Measurements from ENCODE around the gene GPR137B.

GRCh38 chr1:236155399-236155767 lies 13.0 kb downstream of the GPR137B start:
- TF ChIP-seq EP300 (IDR thresholded peaks at IDR 0.05; ENCODE audit: low read length) (no peak), ZBTB11 (CRISPR knock-in tag; IDR thresholded peaks at IDR 0.05) (no peak), ZBTB34 (CRISPR knock-in tag; IDR thresholded peaks at IDR 0.05) (no peak), SREBF2 (CRISPR knock-in tag; IDR thresholded peaks at IDR 0.05) (no peak), ELF1 (tag; IDR thresholded peaks at IDR 0.05) (no peak), POLR2A (conservative IDR thresholded peaks at IDR 0.05) (no peak), UBTF (IDR thresholded peaks at IDR 0.05; ENCODE audit: borderline replicate concordance in 1 of 2, low read depth in 2 of 2, low read length in 2 of 2) (no peak), TEAD4 (IDR thresholded peaks at IDR 0.05; ENCODE audit: low read length) (no peak), TEAD4 (CRISPR knock-in tag; IDR thresholded peaks at IDR 0.05; ENCODE audit: borderline replicate concordance) (no peak), HOMEZ (CRISPR knock-in tag; IDR thresholded peaks at IDR 0.05) (no peak), CHD2 (IDR thresholded peaks at IDR 0.05; ENCODE audit: low read depth, low read length) (no peak), ZNF507 (tag; conservative IDR thresholded peaks at IDR 0.05) (no peak), CTCF (IDR thresholded peaks at IDR 0.05 in 2 of 3, conservative IDR thresholded peaks at IDR 0.05 in 1 of 3; ENCODE audit: insufficient read depth in 2 of 3, low read depth in 1 of 3, low read length in 3 of 3) (no peak), TBL1XR1 (IDR thresholded peaks at IDR 0.05; ENCODE audit: low read length in 2 of 2) (no peak)

Data from K562 (cell line).